Stimulated activated CD4-positive, alpha-beta T cell treated with anti-CD3 and anti-CD28 coated beads, Interleukin-2, amount 100 ng/mL, for 24 hours (primary cell): Measurements from ENCODE around the gene SUCNR1.
"Not testable (repeated sequence)": the region's sequence is repeated elsewhere in the genome, so short reads cannot be mapped to it uniquely, and the experiment has no call there.

Experiments used
- DNase-seq, 2 donors: peaks; one replicate each; pipeline ENCODE4 v3.0.0-alpha.2; 2020

The SUCNR1 gene

GRCh38 chr3:151871639-151872468 lies 1.6 kb upstream of the SUCNR1 start:
- no peak for DNase-seq

GRCh38 chr3:151874079-151874478 lies 636 bp downstream of the SUCNR1 start:
- not testable (repeated sequence) for DNase-seq

GRCh38 chr3:151875759-151876158 lies 2.3 kb downstream of the SUCNR1 start:
- no peak for DNase-seq

GRCh38 chr3:151877269-151877668 lies 3.8 kb downstream of the SUCNR1 start:
- no peak for DNase-seq

GRCh38 chr3:151878465-151878864 lies 5.0 kb downstream of the SUCNR1 start:
- no peak for DNase-seq

GRCh38 chr3:151879037-151879436 lies 5.6 kb downstream of the SUCNR1 start:
- no peak for DNase-seq

GRCh38 chr3:151879679-151880415 lies 6.4 kb downstream of the SUCNR1 start:
- no peak for DNase-seq

- DNase-seq, result no peak
These were observed 6.9 kb downstream of the SUCNR1 start for GRCh38 chr3:151880416-151880690.

GRCh38 chr3:151881137-151881536 lies 7.7 kb downstream of the SUCNR1 start:
- no peak for DNase-seq

GRCh38 chr3:151885397-151885796 lies 12.0 kb downstream of the SUCNR1 start:
- not testable (repeated sequence) for DNase-seq

GRCh38 chr3:151887450-151888211 lies 14.2 kb downstream of the SUCNR1 start:
- DNase-seq, result not testable (repeated sequence)

GRCh38 chr3:151890721-151891141 lies 17.3 kb downstream of the SUCNR1 start:
- no peak for DNase-seq

GRCh38 chr3:151891721-151892120 lies 18.3 kb downstream of the SUCNR1 start:
- DNase-seq, result no peak

- no peak for DNase-seq
These were observed 20.8 kb downstream of the SUCNR1 start for GRCh38 chr3:151894219-151894618.

GRCh38 chr3:151895478-151896241 lies 22.2 kb downstream of the SUCNR1 start:
- DNase-seq, result no peak

GRCh38 chr3:151896246-151897012 lies 23.0 kb downstream of the SUCNR1 start:
- no peak for DNase-seq

- DNase-seq, result not testable (repeated sequence)
These were observed 24.7 kb downstream of the SUCNR1 start for GRCh38 chr3:151898121-151898520.

- not testable (repeated sequence) for DNase-seq
These were observed 25.3 kb downstream of the SUCNR1 start for GRCh38 chr3:151898564-151899261.

- no peak for DNase-seq
These were observed 26.6 kb downstream of the SUCNR1 start for GRCh38 chr3:151899996-151900395.

GRCh38 chr3:151900460-151900859 lies 27.0 kb downstream of the SUCNR1 start:
- no peak for DNase-seq
